Lower leg skin (tissue), 3 donors: Measurements from ENCODE around the gene UGT2B7.

Experiments
- CTCF ChIP-seq, 3 donors: fragments of 450-650 bp; IDR thresholded peaks; one replicate each; pipeline ENCODE4 v1.5.1; 2016; ENCODE audit warnings: antibody characterized with exemption in 3 of 3, mild to moderate bottlenecking in 3 of 3, moderate library complexity in 2 of 3
- POLR2A ChIP-seq, 2 donors: fragments of 450-650 bp; IDR thresholded peaks; one replicate each; pipeline ENCODE4 v1.6.1; 2016 to 2017; ENCODE audit warnings: antibody characterized with exemption in 2 of 2, mild to moderate bottlenecking in 1 of 2, moderate library complexity in 1 of 2

- TF ChIP-seq CTCF (IDR thresholded peaks at IDR 0.05): no peak
- TF ChIP-seq POLR2A (IDR thresholded peaks at IDR 0.05): no peak
Observed at GRCh38 chr4:69069085-69069484, 27.2 kb upstream of the UGT2B7 start.
